H7 (cell line): ENCODE results near the gene PRDM1. TPM values are rescaled to one million over a fixed set of nuclear protein-coding genes. Genes with fewer than 3 reads are reported as not detected.

Source experiments
- DNase-seq: peaks from one replicate; pipeline ENCODE4 v3.0.0; 2012
- H3K27me3 ChIP-seq: 2 replicates; pipeline ENCODE4 v1.6.0; 2011; ENCODE audit warnings: mild to moderate bottlenecking, low read length; ENCODE audit not compliant: control insufficient read depth, insufficient read depth
- H3K36me3 ChIP-seq: replicated peaks from 2 replicates; pipeline ENCODE4 v1.5.1; 2011; ENCODE audit warnings: low read length; ENCODE audit not compliant: control insufficient read depth, insufficient read depth
- H3K4me3 ChIP-seq: 2 replicates; pipeline ENCODE4 v1.5.1; 2011; ENCODE audit warnings: low read depth, mild to moderate bottlenecking, control low read depth, low read length, moderate library complexity; ENCODE audit not compliant: insufficient read depth
- total RNA-seq: library from RNA; depleted of rRNA; stranded (reverse); fragments of >200 nt; shearing (Covaris generic); gene quantifications from 2 replicates; pipeline ENCODE4 v1.2.3, GENCODE V29; 2014

The PRDM1 gene
- total RNA-seq, 1 experiment from 2014 or later: 2.4 TPM

DNA sequence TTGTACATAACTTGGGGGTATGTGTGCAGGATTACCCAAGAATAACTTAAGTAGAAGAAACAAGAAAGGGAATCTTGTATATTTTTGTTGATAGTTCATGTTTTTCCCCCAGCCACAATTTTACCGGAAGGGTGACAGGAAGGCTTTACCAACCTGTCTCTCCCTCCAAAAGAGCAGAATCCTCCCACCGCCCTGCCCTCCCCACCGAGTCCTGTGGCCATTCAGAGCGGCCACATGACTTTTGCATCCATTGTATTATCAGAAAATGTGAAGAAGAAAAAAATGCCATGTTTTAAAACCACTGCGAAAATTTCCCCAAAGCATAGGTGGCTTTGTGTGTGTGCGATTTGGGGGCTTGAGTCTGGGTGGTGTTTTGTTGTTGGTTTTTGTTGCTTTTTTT, 22.0 kb downstream of the PRDM1 start:
- Histone ChIP-seq H3K4me3 (no peak overlapping the region), H3K36me3 (no peaks in the 10 kb centered on the region; the same call in 1 of the 2 replicates), H3K27me3 (no peaks in the 10 kb centered on the region)
- DNase-seq: no peak

DNA sequence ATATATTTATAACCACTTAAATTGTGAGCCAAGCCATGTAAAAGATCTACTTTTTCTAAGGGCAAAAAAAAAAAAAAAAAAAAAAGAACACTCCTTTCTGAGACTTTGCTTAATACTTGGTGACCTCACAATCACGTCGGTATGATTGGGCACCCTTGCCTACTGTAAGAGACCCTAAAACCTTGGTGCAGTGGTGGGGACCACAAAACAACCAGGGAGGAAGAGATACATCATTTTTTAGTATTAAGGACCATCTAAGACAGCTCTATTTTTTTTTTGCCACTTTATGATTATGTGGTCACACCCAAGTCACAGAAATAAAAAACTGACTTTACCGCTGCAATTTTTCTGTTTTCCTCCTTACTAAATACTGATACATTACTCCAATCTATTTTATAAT, 22.9 kb downstream of the PRDM1 start:
- H3K27me3 ChIP-seq: no peaks in the 10 kb centered on the region
- H3K36me3 ChIP-seq: no peaks in the 10 kb centered on the region; the same call in 1 of the 2 replicates
- no peak for DNase-seq
- H3K4me3 ChIP-seq: no peak overlapping the region

DNA sequence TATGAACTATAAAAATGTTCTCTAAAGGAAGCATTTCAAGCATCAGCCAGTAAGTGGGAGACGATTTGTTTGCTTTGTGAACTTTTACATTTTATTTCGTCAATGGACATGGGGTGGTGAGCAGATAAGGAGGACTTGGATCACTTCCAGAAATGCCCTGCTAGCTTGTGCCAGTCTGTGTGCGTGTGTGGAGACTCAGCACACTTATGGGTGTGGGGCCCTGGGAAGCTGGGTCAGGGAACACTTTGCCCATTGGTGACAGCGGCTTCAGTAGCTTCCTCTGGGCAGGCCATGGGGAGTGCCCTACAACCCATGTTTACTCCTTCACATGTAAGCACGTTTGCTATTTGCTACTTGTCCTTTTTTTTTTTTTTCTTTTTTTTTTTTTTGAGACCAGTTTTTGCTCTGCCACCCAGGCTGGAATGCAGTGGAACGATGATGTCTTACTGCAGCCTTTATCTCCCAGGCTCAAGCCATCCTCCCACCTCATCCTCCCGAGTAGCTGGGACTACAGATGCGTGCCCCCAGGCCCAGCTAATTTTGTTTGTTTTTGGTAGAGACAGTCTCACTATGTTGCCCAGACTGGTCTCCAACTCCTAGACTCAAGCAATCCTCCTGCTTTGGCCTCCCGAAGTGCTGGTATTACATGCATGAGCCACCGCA, 24.2 kb downstream of the PRDM1 start:
- Histone ChIP-seq H3K27me3 (no peaks in the 10 kb centered on the region), H3K4me3 (no peak overlapping the region), H3K36me3 (no peaks in the 10 kb centered on the region; the same call in 1 of the 2 replicates)
- DNase-seq: no peak

DNA sequence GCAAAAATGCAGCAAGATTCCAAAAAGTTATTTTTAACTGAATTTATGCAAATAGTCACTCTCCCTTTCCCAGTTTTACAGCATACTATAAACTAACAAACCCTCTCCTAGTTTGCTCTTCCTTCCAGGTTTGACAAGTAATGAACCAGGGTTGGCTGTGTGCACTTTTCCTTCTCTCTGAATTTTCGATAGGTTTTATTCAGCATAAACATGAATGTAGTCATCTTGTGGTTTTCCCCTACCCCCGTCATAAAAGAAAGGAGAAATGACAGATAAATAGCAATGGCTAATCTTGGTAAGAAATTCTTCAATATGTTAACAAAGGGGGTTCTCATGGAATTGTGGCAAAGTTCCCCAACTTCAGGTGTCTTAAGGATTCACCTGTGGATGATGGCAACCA, 26.3 kb downstream of the PRDM1 start:
- no peaks in the 10 kb centered on the region for H3K36me3 ChIP-seq
- DNase-seq: no peak
- no peaks in the 10 kb centered on the region for H3K27me3 ChIP-seq
- no peak overlapping the region for H3K4me3 ChIP-seq

DNA sequence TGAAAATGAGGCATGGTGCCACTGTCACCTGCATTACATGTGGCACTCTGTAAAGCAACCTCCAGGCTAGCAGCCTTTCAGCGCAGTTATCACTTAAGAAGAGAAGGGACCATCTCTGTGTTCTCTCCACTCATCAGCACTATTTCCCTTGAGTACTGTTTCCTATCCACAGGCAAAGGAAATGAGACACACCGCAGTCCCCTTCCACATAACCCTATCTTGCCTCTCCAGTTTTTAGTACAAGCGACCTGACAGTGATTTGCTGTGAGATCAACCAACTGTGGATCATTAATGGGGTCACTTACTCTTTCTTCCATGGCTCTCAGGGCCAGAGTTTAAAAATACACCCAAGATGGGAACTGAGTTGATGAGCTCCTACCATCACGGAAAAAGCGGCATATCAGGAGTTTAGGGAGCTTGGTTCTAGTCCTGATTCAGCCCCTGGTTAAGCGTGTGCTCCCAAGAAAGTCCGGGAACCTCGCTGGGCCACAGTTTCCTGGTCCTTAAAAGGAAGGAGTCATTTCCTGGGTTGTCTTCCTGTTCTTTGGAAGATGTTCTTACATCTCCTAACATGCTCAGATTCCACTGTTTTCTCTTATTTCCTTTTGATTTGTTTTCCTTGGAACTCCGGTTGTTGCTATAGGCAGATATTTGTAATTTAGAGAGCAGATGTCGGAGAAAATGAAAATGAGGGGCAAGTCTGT, 27.3 kb downstream of the PRDM1 start:
- no peak for DNase-seq
- Histone ChIP-seq H3K4me3 (no peak overlapping the region), H3K36me3 (no peaks in the 10 kb centered on the region), H3K27me3 (no peaks in the 10 kb centered on the region)

DNA sequence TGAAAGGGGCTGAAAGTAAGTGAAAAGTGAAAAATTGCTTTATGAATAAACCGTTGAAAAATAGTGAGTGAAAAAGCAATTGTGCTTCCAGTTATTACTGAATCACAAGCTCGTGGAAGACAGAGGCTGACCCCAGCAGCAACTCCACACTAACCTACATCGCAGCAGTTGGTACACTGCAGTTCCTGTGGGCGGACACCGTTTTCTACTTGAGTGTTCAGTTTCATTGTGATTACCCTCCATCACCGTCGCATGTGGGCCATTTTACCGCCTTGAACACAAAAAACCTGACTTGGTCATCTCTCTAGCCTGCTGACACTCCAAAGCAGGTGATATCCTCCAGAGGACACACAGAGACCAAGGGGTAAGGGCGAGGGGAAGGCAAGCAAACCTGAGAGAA, 28.4 kb downstream of the PRDM1 start:
- H3K27me3 ChIP-seq: no peaks in the 10 kb centered on the region
- DNase-seq: no peak
- H3K36me3 ChIP-seq: no peaks in the 10 kb centered on the region
- no peak overlapping the region for H3K4me3 ChIP-seq

DNA sequence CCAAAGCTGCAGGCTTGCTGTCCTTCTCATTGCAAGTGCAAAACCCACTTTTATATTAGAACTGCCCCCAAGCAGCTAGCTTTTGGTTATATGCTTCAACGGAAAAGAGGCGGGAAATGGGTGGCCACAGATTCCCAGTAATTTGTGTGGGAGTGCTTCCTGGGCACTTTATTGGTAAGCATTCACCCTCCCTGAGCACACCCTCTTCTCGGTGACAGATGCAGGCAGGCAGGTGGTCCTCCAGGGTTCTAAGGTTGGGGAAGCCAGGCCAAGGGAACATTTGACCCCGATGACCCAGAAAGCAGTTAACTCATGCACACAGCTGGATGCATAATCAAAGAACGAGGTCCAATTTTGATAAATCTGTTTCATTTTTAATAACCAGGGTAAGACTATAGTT, 29.1 kb downstream of the PRDM1 start:
- Histone ChIP-seq H3K27me3 (no peaks in the 10 kb centered on the region), H3K4me3 (no peak overlapping the region), H3K36me3 (no peaks in the 10 kb centered on the region)
- no peak for DNase-seq

DNA sequence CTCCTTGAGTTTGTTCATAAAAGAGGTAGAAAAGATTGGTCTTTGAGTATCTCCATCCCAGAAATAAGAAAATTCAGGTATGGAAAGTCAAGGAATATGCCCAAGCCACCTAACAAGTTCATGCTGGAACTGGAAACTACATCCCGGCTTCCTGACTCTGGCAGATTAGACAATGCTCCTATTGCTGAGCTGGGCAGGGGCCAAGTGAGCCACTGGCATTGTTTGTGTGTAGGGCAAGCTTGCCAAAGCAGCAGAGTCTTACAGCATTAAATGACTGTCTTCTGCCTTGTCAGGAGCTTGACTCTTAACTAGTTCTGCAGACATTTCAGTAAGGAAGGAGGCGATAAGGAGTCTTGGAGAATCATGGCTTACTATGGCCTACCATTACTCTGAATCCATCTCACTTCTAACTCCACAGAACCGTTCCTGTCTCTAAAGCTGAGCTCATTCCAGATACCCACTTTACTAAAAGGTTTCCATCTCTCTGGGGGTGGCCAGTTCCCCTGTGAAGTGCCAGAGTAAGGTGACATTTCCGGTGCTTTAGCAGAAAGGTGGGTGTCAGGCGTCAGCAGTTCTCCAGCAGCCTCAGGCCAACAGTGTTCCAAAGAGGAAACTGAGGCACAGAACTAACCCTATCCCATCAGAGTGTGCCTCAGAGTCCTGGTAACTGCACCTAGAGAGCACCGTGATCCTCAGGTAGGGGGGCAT, 30.1 kb downstream of the PRDM1 start:
- H3K27me3 ChIP-seq: no peaks in the 10 kb centered on the region
- DNase-seq: no peak
- H3K4me3 ChIP-seq: no peak overlapping the region
- H3K36me3 ChIP-seq: no peaks in the 10 kb centered on the region

DNA sequence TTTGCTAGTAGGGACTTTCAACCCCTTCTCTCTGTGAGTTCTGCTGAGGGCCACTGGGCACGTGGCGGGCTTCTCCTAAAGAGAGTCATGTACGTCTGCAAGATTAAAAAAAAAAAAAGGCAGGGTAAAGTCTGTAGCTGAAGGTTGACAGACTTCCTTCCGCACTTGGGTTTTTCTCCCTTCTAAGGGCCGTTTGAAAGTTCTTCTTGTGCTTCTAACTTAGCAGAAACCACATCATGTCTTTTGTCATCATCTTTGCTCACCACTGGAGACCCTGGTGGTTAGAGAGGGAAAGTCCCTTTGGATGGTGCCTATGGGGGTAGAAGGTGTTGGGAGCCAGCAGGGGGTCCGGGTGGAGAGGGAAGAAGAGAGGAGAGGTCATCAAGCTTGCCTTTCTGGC, 31.4 kb downstream of the PRDM1 start:
- no peak overlapping the region for H3K4me3 ChIP-seq
- DNase-seq: no peak
- H3K27me3 ChIP-seq: no peaks in the 10 kb centered on the region
- H3K36me3 ChIP-seq: no peaks in the 10 kb centered on the region

DNA sequence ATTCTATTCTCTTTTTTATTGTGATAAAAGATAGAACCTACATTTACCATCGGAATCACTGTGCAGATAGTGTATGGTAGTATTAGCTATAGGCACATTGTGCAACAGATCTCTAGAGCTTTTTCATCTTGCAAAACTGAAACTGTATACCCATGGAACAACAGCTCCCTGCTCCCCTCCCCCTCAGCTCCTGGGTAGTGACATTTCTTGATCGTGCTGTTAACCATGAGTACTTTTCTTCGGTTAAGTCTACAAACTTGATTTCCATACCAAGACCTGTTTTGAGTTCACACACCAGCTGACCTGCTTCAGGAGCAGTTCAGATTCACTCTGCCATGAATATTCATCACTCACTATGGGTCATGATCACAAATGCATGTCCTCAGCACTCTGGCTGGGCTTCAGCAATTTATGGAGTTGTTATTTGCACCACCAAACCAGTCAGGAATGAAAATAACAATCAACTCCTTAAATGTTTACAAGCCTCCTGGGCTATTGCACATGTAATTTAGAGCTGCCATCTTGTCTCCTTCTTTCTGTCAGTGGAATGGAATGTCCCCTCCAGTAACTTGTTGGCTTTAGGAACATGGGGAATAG, 32.8 kb downstream of the PRDM1 start:
- Histone ChIP-seq H3K36me3 (no peaks in the 10 kb centered on the region), H3K27me3 (no peaks in the 10 kb centered on the region), H3K4me3 (no peak overlapping the region)
- DNase-seq: no peak

DNA sequence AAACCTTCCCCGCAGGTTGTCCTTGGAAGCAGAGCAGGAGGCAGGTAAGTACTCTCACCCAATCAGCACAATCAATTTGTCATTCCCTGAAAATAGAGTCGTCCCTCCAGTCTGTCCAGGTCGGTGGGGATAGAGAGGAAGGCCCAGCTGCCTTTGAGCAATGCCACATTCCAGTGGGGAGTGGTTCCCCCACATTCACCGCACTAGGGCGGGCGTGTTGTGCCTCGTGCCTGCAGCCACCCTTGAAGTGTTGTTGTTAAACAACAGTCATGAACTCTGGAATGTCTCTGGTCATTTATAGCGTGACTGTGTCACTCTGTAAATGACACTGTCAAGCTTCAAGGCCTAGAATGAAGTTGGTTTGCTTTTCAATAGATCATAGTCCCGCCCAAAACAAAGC, 33.4 kb downstream of the PRDM1 start:
- Histone ChIP-seq H3K27me3 (no peaks in the 10 kb centered on the region), H3K4me3 (no peak overlapping the region), H3K36me3 (no peaks in the 10 kb centered on the region)
- DNase-seq: no peak

DNA sequence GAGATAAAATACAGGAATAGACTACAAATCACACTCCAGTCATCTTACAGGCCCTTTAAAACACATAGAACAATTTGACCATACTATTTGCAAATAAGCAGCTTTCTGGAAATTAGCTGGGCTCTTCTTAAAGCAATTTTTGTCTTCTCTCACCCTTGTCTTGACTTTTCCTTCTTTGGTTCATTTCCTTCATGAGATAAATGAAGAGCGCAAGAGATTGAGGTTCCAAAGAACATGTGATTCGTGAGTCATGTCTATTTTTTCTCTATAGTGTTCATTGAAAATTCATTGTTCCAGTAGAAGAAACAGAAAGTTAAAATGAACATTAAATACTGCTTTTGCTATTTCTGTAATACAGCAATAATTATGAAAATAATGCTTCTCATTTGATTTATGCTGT, 33.9 kb downstream of the PRDM1 start:
- no peaks in the 10 kb centered on the region for H3K36me3 ChIP-seq
- no peak for DNase-seq
- no peak overlapping the region for H3K4me3 ChIP-seq

DNA sequence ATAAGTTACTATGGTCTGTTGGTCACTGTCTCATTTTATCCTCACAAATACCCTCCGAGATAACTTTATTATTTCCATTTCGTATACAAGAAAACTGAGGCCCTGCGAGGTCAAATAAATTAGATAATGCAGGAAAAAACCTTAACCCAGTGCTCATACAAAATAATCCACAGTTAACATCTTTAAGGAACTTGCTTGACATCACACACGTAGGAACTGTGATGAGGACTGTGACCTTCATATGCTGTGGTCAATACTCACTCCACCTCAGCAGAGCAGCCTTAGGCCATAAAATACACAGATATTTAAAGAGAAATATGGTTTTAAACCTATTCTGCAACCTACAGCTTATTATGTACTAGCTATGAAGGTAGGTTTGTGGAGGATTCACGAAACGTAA, 34.3 kb downstream of the PRDM1 start:
- no peaks in the 10 kb centered on the region for H3K36me3 ChIP-seq
- no peak for DNase-seq
- no peak overlapping the region for H3K4me3 ChIP-seq

More for the DNA sequence above, 33.9 kb downstream of the PRDM1 start:
- H3K27me3 ChIP-seq: no peaks in the 10 kb centered on the region

DNA sequence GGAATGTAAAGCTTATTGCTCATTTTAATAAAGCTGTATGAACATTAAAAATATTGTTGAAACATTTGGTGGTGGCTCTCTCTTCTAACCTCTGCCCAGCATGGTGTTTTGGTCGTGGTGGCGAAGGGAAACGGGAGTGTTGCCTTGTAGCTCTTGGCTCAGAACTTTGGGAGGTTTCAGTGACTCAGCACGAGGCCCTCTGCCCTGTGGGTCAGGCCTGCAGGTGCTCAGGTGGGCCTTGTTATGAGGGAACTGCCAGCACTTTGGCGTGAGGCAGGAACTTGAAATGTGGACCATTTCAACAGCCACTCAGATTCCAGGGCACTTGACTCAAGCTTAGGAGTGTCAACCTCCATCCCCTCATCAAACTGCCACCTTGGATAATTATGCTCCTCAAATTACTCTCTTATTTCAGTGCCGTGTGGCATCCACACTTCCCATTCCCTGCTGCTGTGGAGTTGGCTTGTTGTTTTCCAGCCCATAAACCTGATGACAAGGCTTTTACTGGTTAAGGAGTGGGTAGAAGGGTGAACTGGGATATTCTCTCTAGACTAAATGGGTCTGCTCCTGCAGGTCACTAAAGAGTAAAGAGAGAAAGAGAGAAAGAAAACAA, 36.3 kb downstream of the PRDM1 start:
- no peaks in the 10 kb centered on the region for H3K36me3 ChIP-seq
- H3K4me3 ChIP-seq: no peak overlapping the region
- DNase-seq: no peak
- no peaks in the 10 kb centered on the region for H3K27me3 ChIP-seq

More for the DNA sequence above, 34.3 kb downstream of the PRDM1 start:
- no peaks in the 10 kb centered on the region for H3K27me3 ChIP-seq
